ENCODE data around the gene HK3.

The HK3 gene

DNA sequence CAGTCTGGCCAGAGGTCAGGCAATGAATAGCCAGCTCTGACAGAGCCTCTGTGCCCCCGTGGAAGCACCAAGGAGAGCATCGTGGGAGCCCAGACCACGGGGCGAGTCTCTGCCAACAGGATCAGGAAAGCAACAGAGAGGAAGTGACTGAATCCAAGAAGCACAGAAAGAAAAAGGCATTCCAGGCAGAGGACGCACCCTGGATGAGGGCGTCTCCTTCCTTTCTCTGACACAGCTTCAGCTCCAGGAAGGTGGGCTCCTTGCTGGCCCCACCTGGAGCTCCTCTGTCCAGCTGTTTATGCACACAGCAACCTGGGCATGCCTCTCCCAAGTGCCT, 16.6 kb downstream of the HK3 start:
- DNase-seq (no peak), ATAC-seq (ENCODE audit: insufficient read depth, low read depth) (no peak)
- peaks cover 2% of the 10 kb centered on the region; the same call in 1 of the 2 replicates for H3K4me1 ChIP-seq (ENCODE audit: insufficient read depth, low read length)
- no peak overlapping the region for H3K27ac ChIP-seq (ENCODE audit: low read length)
- TF ChIP-seq, protein P1, sequence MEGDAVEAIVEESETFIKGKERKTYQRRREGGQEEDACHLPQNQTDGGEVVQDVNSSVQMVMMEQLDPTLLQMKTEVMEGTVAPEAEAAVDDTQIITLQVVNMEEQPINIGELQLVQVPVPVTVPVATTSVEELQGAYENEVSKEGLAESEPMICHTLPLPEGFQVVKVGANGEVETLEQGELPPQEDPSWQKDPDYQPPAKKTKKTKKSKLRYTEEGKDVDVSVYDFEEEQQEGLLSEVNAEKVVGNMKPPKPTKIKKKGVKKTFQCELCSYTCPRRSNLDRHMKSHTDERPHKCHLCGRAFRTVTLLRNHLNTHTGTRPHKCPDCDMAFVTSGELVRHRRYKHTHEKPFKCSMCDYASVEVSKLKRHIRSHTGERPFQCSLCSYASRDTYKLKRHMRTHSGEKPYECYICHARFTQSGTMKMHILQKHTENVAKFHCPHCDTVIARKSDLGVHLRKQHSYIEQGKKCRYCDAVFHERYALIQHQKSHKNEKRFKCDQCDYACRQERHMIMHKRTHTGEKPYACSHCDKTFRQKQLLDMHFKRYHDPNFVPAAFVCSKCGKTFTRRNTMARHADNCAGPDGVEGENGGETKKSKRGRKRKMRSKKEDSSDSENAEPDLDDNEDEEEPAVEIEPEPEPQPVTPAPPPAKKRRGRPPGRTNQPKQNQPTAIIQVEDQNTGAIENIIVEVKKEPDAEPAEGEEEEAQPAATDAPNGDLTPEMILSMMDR (IDR thresholded peaks at IDR 0.05; ENCODE audit: borderline replicate concordance, extremely low read depth, low read length, poor library complexity, severe bottlenecking), result no peak
- TF ChIP-seq EZH2 (IDR thresholded peaks at IDR 0.05; ENCODE audit: borderline replicate concordance, low read depth, low read length, severe bottlenecking), result no peak
- H3K36me3 ChIP-seq (ENCODE audit: insufficient read depth, low read length), result no peaks in the 10 kb centered on the region
- H3K4me3 ChIP-seq (ENCODE audit: low read depth in 1 of 2, low read length in 2 of 2), result no peak overlapping the region
- H3K4me2 ChIP-seq (ENCODE audit: insufficient read depth, low read length), result no peak overlapping the region
- H2AFZ ChIP-seq (ENCODE audit: low read depth, low read length), result no peak overlapping the region
- H4K20me1 ChIP-seq (ENCODE audit: insufficient read depth, low read length), result peaks cover 3% of the 10 kb centered on the region; the same call in 1 of the 2 replicates
- no peak overlapping the region for H3K9ac ChIP-seq (ENCODE audit: low read depth, low read length)
- H3K9me3 ChIP-seq (ENCODE audit: insufficient read depth, low read length, severe bottlenecking), result no peaks in the 10 kb centered on the region
- no peaks in the 10 kb centered on the region for H3K79me2 ChIP-seq (ENCODE audit: insufficient read depth, low read length)
- peaks cover under 1% of the 10 kb centered on the region for H3K27me3 ChIP-seq (ENCODE audit: insufficient read depth, low read length, poor library complexity)

DNA sequence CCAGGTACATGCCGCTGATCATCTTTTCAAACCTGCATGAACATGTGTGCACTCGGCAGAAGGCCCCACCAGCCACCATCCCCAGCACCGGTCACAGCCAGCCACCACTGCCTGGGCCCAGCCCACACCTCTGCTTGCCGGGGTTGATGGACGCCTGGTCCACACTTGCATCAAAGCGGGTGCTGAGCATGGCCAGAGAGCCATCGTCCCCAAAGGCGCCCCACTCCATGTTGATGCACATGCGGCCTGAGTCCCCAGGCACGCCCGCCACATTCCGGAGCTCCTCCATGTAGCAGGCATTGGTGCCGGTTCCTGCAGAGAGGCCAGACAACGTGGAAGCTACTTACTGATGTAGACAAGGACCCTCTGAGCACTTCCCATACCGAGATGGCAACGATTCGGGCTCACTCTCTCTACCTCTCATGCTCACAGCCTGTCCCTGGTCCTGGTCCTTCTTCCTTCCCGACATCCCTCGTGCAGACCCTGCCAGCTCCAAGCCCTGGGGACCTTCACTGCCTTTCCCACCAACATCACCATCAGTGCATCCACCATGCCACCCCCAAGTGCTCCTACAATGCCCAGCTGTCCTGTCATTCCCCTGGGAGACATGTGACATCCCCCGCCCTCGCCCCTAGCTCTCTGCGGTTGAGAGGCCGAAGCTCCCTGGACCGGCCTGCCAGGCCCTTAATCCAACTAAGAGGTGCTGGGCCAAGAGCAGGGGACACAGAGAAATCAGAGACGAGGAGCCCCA, 17.2 kb downstream of the HK3 start:
- peaks cover 5% of the 10 kb centered on the region for H3K27me3 ChIP-seq (ENCODE audit: insufficient read depth, low read length, poor library complexity)

DNA sequence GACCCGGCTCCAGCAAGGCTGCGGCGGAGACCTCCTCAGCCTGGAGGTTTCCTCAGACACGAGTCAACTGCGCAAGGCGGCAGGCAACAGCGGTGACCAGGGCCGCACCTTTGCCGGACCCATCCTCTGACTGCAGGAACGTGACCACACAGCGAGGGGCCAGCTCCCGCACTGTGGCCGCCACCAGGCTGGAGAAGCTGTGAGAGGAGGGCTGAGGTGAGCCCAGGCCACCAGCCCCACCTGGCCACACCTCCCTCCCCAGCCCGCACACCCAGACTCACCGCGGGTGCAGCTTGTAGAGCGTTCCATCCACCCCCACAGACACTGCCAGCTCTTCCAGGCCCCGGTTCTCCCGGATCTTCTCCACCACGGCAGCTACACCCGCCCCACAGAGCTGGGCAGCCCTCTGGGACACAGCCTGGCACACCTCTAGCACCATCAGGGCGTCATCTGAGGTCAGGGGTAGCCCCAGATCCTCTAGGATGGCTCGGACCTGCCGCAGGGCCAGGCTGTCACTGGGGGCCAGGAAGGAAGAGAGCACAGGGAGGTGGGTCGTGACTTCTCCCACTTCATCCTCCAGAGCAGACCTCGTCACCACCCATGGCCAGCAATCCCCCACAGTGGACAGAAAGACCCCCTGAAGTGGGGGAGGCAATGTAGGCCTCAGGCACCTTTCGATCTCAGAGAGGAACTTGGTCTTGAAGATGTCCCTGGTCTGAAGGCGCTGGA, 18.0 kb downstream of the HK3 start:
- Histone ChIP-seq H3K36me3 (ENCODE audit: insufficient read depth, low read length) (no peaks in the 10 kb centered on the region), H2AFZ (ENCODE audit: low read depth, low read length) (no peak overlapping the region), H3K9me3 (ENCODE audit: insufficient read depth, low read length, severe bottlenecking) (no peaks in the 10 kb centered on the region), H3K79me2 (ENCODE audit: insufficient read depth, low read length) (no peaks in the 10 kb centered on the region), H3K4me1 (ENCODE audit: insufficient read depth, low read length) (peaks cover 15% of the 10 kb centered on the region), H3K27me3 (ENCODE audit: insufficient read depth, low read length, poor library complexity) (peaks cover 13% of the 10 kb centered on the region), H4K20me1 (ENCODE audit: insufficient read depth, low read length) (peaks cover 6% of the 10 kb centered on the region; the same call in 1 of the 2 replicates), H3K4me3 (ENCODE audit: low read depth in 1 of 2, low read length in 2 of 2) (no peak overlapping the region), H3K4me2 (ENCODE audit: insufficient read depth, low read length) (no peak overlapping the region), H3K9ac (ENCODE audit: low read depth, low read length) (no peak overlapping the region), H3K27ac (ENCODE audit: low read length) (no peak overlapping the region)
- TF ChIP-seq EZH2 (IDR thresholded peaks at IDR 0.05; ENCODE audit: borderline replicate concordance, low read depth, low read length, severe bottlenecking), result no peak
- TF ChIP-seq, protein P1 (IDR thresholded peaks at IDR 0.05; ENCODE audit: borderline replicate concordance, extremely low read depth, low read length, poor library complexity, severe bottlenecking), result no peak
- ATAC-seq (ENCODE audit: insufficient read depth, low read depth), result no peak
- DNase-seq, result no peak

More for the DNA sequence above, 17.2 kb downstream of the HK3 start:
- H3K79me2 ChIP-seq (ENCODE audit: insufficient read depth, low read length), result no peaks in the 10 kb centered on the region
- no peak overlapping the region for H3K9ac ChIP-seq (ENCODE audit: low read depth, low read length)
- no peak overlapping the region for H3K4me2 ChIP-seq (ENCODE audit: insufficient read depth, low read length)
- ATAC-seq (ENCODE audit: insufficient read depth, low read depth) (no peak), DNase-seq (no peak)
- peaks cover 7% of the 10 kb centered on the region; the same call in 1 of the 2 replicates for H3K4me1 ChIP-seq (ENCODE audit: insufficient read depth, low read length)
- no peak overlapping the region for H2AFZ ChIP-seq (ENCODE audit: low read depth, low read length)
- H3K27ac ChIP-seq (ENCODE audit: low read length), result no peak overlapping the region
- TF ChIP-seq, protein P1 (IDR thresholded peaks at IDR 0.05; ENCODE audit: borderline replicate concordance, extremely low read depth, low read length, poor library complexity, severe bottlenecking), result no peak
- TF ChIP-seq EZH2 (IDR thresholded peaks at IDR 0.05; ENCODE audit: borderline replicate concordance, low read depth, low read length, severe bottlenecking), result no peak
- H3K36me3 ChIP-seq (ENCODE audit: insufficient read depth, low read length), result no peaks in the 10 kb centered on the region
- no peak overlapping the region for H3K4me3 ChIP-seq (ENCODE audit: low read depth in 1 of 2, low read length in 2 of 2)
- H4K20me1 ChIP-seq (ENCODE audit: insufficient read depth, low read length), result peaks cover 3% of the 10 kb centered on the region; the same call in 1 of the 2 replicates
- H3K9me3 ChIP-seq (ENCODE audit: insufficient read depth, low read length, severe bottlenecking), result no peaks in the 10 kb centered on the region

Data from DND-41 (cell line).